ENCODE results near the gene SARNP. TPM values are rescaled to one million over a fixed set of nuclear protein-coding genes. Genes with fewer than 3 reads are reported as not detected.
A peak's percentile ranks its signal among the peaks of the same experiment; 100 is the strongest.

Gene SARNP
- total RNA-seq, 5 donors from 2014 or later (not counting 1 experiment from before 2014, with no cell fraction given): 36.9 to 50.3 (median 46.8) TPM

- Histone ChIP-seq H3K9me3 (no peaks in the 10 kb centered on the region), H3K4me3 (ENCODE audit: control insufficient read depth in 1 of 2, extremely low read depth in 1 of 2, low read length in 1 of 2) (no peak overlapping the region), H3K27ac (ENCODE audit: low read length) (no peak overlapping the region), H3K27me3 (replicated peaks in 1 of 2; ENCODE audit: control insufficient read depth in 2 of 2, extremely low read depth in 1 of 2, insufficient read depth in 2 of 2, low read length in 1 of 2) (no peaks in the 10 kb centered on the region), H3K36me3 (ENCODE audit: control insufficient read depth in 2 of 2, extremely low read depth in 1 of 2, insufficient read depth in 1 of 2, low read length in 1 of 2) (no peaks in the 10 kb centered on the region), H3K4me1 (ENCODE audit: control insufficient read depth in 1 of 2, extremely low read depth in 1 of 2, insufficient read depth in 2 of 2, low read length in 2 of 2) (no peaks in the 10 kb centered on the region)
- WGBS (ENCODE audit: insufficient coverage): 84% methylated on average over 7 of the region's 8 CpGs
- Mint-ChIP-seq H3K4me1 (no peaks in the 10 kb centered on the region), H3K36me3 (peaks cover 3% of the 10 kb centered on the region), H3K27ac (no peak overlapping the region), H3K27me3 (no peaks in the 10 kb centered on the region), H3K9me3 (peaks cover 0 to 4% (median 4%) of the 10 kb centered on the region in 3 donors), H3K4me3 (no peak overlapping the region)
- ATAC-seq (replicated peaks in 1 of 4) (no peak), DNase-seq (no peak)
- ChIA-PET POLR2A (no interaction called here), CTCF (no interaction called here)
Observed at GRCh38 chr12:55861396-55861795, 43.9 kb upstream of the SARNP start.

- no CpG with 5 or more reads among the region's 1 CpG for WGBS (ENCODE audit: insufficient coverage)
- H3K27ac Mint-ChIP-seq: no peak overlapping the region
- no peak for DNase-seq
- CTCF ChIA-PET: interaction anchor here in 1 of 2 donors (0.6 kb wide), 1 partner anchor 721 kb away, joined by 3 read pairs; no protein-coding TSS in a partner anchor
- no peaks in the 10 kb centered on the region for H3K4me1 Mint-ChIP-seq
- peaks cover 0 to 25% of the 10 kb centered on the region in 2 donors for H3K27me3 Mint-ChIP-seq
- POLR2A ChIA-PET: no interaction called here
- H3K4me3 ChIP-seq (ENCODE audit: control insufficient read depth in 1 of 2, extremely low read depth in 1 of 2, low read length in 1 of 2): no peak overlapping the region
- no peaks in the 10 kb centered on the region for H3K9me3 Mint-ChIP-seq
- no peaks in the 10 kb centered on the region for H3K4me1 ChIP-seq (ENCODE audit: control insufficient read depth in 1 of 2, extremely low read depth in 1 of 2, insufficient read depth in 2 of 2, low read length in 2 of 2)
- H3K9me3 ChIP-seq: no peaks in the 10 kb centered on the region
- no peaks in the 10 kb centered on the region for H3K36me3 Mint-ChIP-seq
- H3K4me3 Mint-ChIP-seq: no peak overlapping the region
- no peaks in the 10 kb centered on the region for H3K36me3 ChIP-seq (ENCODE audit: control insufficient read depth in 2 of 2, extremely low read depth in 1 of 2, insufficient read depth in 1 of 2, low read length in 1 of 2)
- no peak for ATAC-seq (replicated peaks in 1 of 4)
- H3K27me3 ChIP-seq (replicated peaks in 1 of 2; ENCODE audit: control insufficient read depth in 2 of 2, extremely low read depth in 1 of 2, insufficient read depth in 2 of 2, low read length in 1 of 2): no peaks in the 10 kb centered on the region
- H3K27ac ChIP-seq (ENCODE audit: low read length): no peak overlapping the region
Observed at GRCh38 chr12:55852740-55853139, 35.2 kb upstream of the SARNP start.

GRCh38 chr12:55850893-55851292 is 33.4 kb upstream of the SARNP start:
- Mint-ChIP-seq H3K4me1 (no peaks in the 10 kb centered on the region), H3K27ac (no peak overlapping the region), H3K4me3 (no peak overlapping the region), H3K36me3 (no peaks in the 10 kb centered on the region), H3K27me3 (peaks cover 0 to 25% of the 10 kb centered on the region in 2 donors), H3K9me3 (no peaks in the 10 kb centered on the region)
- no peak overlapping the region for H3K27ac ChIP-seq (ENCODE audit: low read length)
- H3K4me1 ChIP-seq (ENCODE audit: control insufficient read depth in 1 of 2, extremely low read depth in 1 of 2, insufficient read depth in 2 of 2, low read length in 2 of 2): no peaks in the 10 kb centered on the region
- POLR2A ChIA-PET: interaction anchor here in 1 of 2 donors (0.6 kb wide), 1 partner anchor 148 kb away, joined by 3 read pairs; no protein-coding TSS in a partner anchor
- no peaks in the 10 kb centered on the region for H3K27me3 ChIP-seq (replicated peaks in 1 of 2; ENCODE audit: control insufficient read depth in 2 of 2, extremely low read depth in 1 of 2, insufficient read depth in 2 of 2, low read length in 1 of 2)
- ATAC-seq (replicated peaks in 1 of 4) (no peak), DNase-seq (no peak)
- no peak overlapping the region for H3K4me3 ChIP-seq (ENCODE audit: control insufficient read depth in 1 of 2, extremely low read depth in 1 of 2, low read length in 1 of 2)
- CTCF ChIA-PET: no interaction called here
- no peaks in the 10 kb centered on the region for H3K9me3 ChIP-seq
- 100% methylated on average over 2 of the region's 3 CpGs for WGBS (ENCODE audit: insufficient coverage)
- H3K36me3 ChIP-seq (ENCODE audit: control insufficient read depth in 2 of 2, extremely low read depth in 1 of 2, insufficient read depth in 1 of 2, low read length in 1 of 2): no peaks in the 10 kb centered on the region

DNA sequence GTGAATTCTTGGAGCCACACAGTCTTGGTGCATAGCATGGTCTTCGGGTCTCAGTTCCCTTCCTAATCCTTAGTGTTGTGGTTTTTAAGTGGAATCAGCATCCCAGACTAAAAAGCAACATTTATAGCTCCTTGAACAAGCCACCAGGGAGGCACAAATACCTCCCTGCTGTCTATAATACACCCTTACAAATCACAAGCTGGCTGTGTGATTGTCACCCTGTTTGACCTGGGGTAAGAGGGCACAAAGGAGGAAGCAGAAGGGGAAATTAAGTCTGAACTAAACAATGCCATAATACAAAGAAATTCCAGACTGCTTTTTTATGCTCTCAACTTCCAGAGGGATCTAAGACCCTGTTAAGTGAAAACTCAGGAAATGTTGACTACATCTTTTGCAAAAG is 32.9 kb upstream of the SARNP start:
- POLR2A ChIA-PET: interaction anchor here in 1 of 2 donors (0.6 to 0.9 kb wide), 2 partner anchors 38 to 148 kb away, joined by 3 read pairs; no protein-coding TSS in a partner anchor
- H3K4me3 ChIP-seq (ENCODE audit: control insufficient read depth in 1 of 2, extremely low read depth in 1 of 2, low read length in 1 of 2): no peak overlapping the region
- H3K27me3 ChIP-seq (replicated peaks in 1 of 2; ENCODE audit: control insufficient read depth in 2 of 2, extremely low read depth in 1 of 2, insufficient read depth in 2 of 2, low read length in 1 of 2): no peaks in the 10 kb centered on the region
- H3K9me3 ChIP-seq: no peaks in the 10 kb centered on the region
- no peak overlapping the region for H3K27ac ChIP-seq (ENCODE audit: low read length)
- Mint-ChIP-seq H3K4me1 (no peaks in the 10 kb centered on the region), H3K27ac (no peak overlapping the region), H3K4me3 (no peak overlapping the region), H3K27me3 (peaks cover 0 to 25% of the 10 kb centered on the region in 2 donors), H3K9me3 (no peaks in the 10 kb centered on the region), H3K36me3 (no peaks in the 10 kb centered on the region)
- DNase-seq: no peak
- ATAC-seq (replicated peaks in 1 of 4): no peak
- H3K4me1 ChIP-seq (ENCODE audit: control insufficient read depth in 1 of 2, extremely low read depth in 1 of 2, insufficient read depth in 2 of 2, low read length in 2 of 2): no peaks in the 10 kb centered on the region
- no CpG with 5 or more reads among the region's 1 CpG for WGBS (ENCODE audit: insufficient coverage)
- CTCF ChIA-PET: no interaction called here
- H3K36me3 ChIP-seq (ENCODE audit: control insufficient read depth in 2 of 2, extremely low read depth in 1 of 2, insufficient read depth in 1 of 2, low read length in 1 of 2): no peaks in the 10 kb centered on the region

- DNase-seq (no peak), ATAC-seq (replicated peaks in 1 of 4) (no peak)
- Mint-ChIP-seq H3K27me3 (peaks cover 0 to 25% of the 10 kb centered on the region in 2 donors), H3K36me3 (no peaks in the 10 kb centered on the region), H3K27ac (no peak overlapping the region), H3K9me3 (no peaks in the 10 kb centered on the region), H3K4me1 (no peaks in the 10 kb centered on the region), H3K4me3 (no peak overlapping the region)
- WGBS (ENCODE audit: insufficient coverage): 80% methylated on average over 2 of the region's 7 CpGs
- H3K4me3 ChIP-seq (ENCODE audit: control insufficient read depth in 1 of 2, extremely low read depth in 1 of 2, low read length in 1 of 2): no peak overlapping the region
- H3K27ac ChIP-seq (ENCODE audit: low read length): no peak overlapping the region
- no peaks in the 10 kb centered on the region for H3K4me1 ChIP-seq (ENCODE audit: control insufficient read depth in 1 of 2, extremely low read depth in 1 of 2, insufficient read depth in 2 of 2, low read length in 2 of 2)
- ChIA-PET POLR2A (interaction anchor here in 1 of 2 donors (0.9 kb wide), 1 partner anchor 38 kb away, joined by 3 read pairs; no protein-coding TSS in a partner anchor), CTCF (no interaction called here)
- no peaks in the 10 kb centered on the region for H3K9me3 ChIP-seq
- H3K27me3 ChIP-seq (replicated peaks in 1 of 2; ENCODE audit: control insufficient read depth in 2 of 2, extremely low read depth in 1 of 2, insufficient read depth in 2 of 2, low read length in 1 of 2): no peaks in the 10 kb centered on the region
- no peaks in the 10 kb centered on the region for H3K36me3 ChIP-seq (ENCODE audit: control insufficient read depth in 2 of 2, extremely low read depth in 1 of 2, insufficient read depth in 1 of 2, low read length in 1 of 2)
Observed at GRCh38 chr12:55849616-55850343, 32.3 kb upstream of the SARNP start.

GRCh38 chr12:55847603-55848291 is 30.2 kb upstream of the SARNP start:
- WGBS (ENCODE audit: insufficient coverage): no CpG with 5 or more reads among the region's 6 CpGs
- POLR2A ChIA-PET: no interaction called here
- no peaks in the 10 kb centered on the region for H3K9me3 ChIP-seq
- no peak overlapping the region for H3K4me3 Mint-ChIP-seq
- no peaks in the 10 kb centered on the region for H3K36me3 Mint-ChIP-seq
- no peaks in the 10 kb centered on the region for H3K4me1 Mint-ChIP-seq
- H3K27me3 ChIP-seq (replicated peaks in 1 of 2; ENCODE audit: control insufficient read depth in 2 of 2, extremely low read depth in 1 of 2, insufficient read depth in 2 of 2, low read length in 1 of 2): no peaks in the 10 kb centered on the region
- no peaks in the 10 kb centered on the region for H3K36me3 ChIP-seq (ENCODE audit: control insufficient read depth in 2 of 2, extremely low read depth in 1 of 2, insufficient read depth in 1 of 2, low read length in 1 of 2)
- no peaks in the 10 kb centered on the region for H3K4me1 ChIP-seq (ENCODE audit: control insufficient read depth in 1 of 2, extremely low read depth in 1 of 2, insufficient read depth in 2 of 2, low read length in 2 of 2)
- no peak overlapping the region for H3K4me3 ChIP-seq (ENCODE audit: control insufficient read depth in 1 of 2, extremely low read depth in 1 of 2, low read length in 1 of 2)
- no peak overlapping the region for H3K27ac ChIP-seq (ENCODE audit: low read length)
- ATAC-seq (replicated peaks in 1 of 4): no peak
- CTCF ChIA-PET: interaction anchor here in 1 of 2 donors (0.6 kb wide), 1 partner anchor 14 kb away, joined by 5 read pairs; no protein-coding TSS in a partner anchor
- no peaks in the 10 kb centered on the region for H3K9me3 Mint-ChIP-seq
- peaks cover 0 to 24% of the 10 kb centered on the region in 2 donors for H3K27me3 Mint-ChIP-seq
- DNase-seq: peak in 1 of 35 experiments; percentile 12
- no peak overlapping the region for H3K27ac Mint-ChIP-seq

Data from T-cell (primary cell).